ENCODE results near the gene PELI2.

The PELI2 gene

GRCh38 chr14:56300495-56300894 lies 182.3 kb downstream of the PELI2 start:
- no peak for DNase-seq (ENCODE audit: low read depth)

- no peak for DNase-seq (ENCODE audit: low read depth)
These were observed 186.2 kb downstream of the PELI2 start for GRCh38 chr14:56304456-56304855.

GRCh38 chr14:56309198-56309597 lies 191.0 kb downstream of the PELI2 start:
- no peak for DNase-seq (ENCODE audit: low read depth)

- DNase-seq (ENCODE audit: low read depth): no peak
These were observed 192.4 kb downstream of the PELI2 start for GRCh38 chr14:56310643-56311042.

- DNase-seq (ENCODE audit: low read depth): no peak
These were observed 195.6 kb downstream of the PELI2 start for GRCh38 chr14:56313789-56314188.

GRCh38 chr14:56318393-56319115 lies 200.3 kb downstream of the PELI2 start:
- no peak for DNase-seq (ENCODE audit: low read depth)

- no peak for DNase-seq (ENCODE audit: low read depth)
These were observed 203.7 kb downstream of the PELI2 start for GRCh38 chr14:56321861-56322260.

GRCh38 chr14:56322531-56322930 lies 204.3 kb downstream of the PELI2 start:
- DNase-seq (ENCODE audit: low read depth): no peak

- DNase-seq (ENCODE audit: low read depth): no peak
These were observed 206.2 kb downstream of the PELI2 start for GRCh38 chr14:56324454-56324853.

GRCh38 chr14:56324856-56325699 lies 206.9 kb downstream of the PELI2 start:
- DNase-seq (ENCODE audit: low read depth): no peak

- no peak for DNase-seq (ENCODE audit: low read depth)
These were observed 209.8 kb downstream of the PELI2 start for GRCh38 chr14:56328021-56328420.

- DNase-seq (ENCODE audit: low read depth): no peak
These were observed 213.5 kb downstream of the PELI2 start for GRCh38 chr14:56331592-56332216.

GRCh38 chr14:56333359-56334292 lies 215.4 kb downstream of the PELI2 start:
- no peak for DNase-seq (ENCODE audit: low read depth)

- DNase-seq (ENCODE audit: low read depth): no peak
These were observed 216.2 kb downstream of the PELI2 start for GRCh38 chr14:56334458-56334857.

- no peak for DNase-seq (ENCODE audit: low read depth)
These were observed 220.5 kb downstream of the PELI2 start for GRCh38 chr14:56338674-56339073.

- DNase-seq (ENCODE audit: low read depth): peak; percentile 40
These were observed 221.9 kb downstream of the PELI2 start for GRCh38 chr14:56339855-56340701.

- DNase-seq (ENCODE audit: low read depth): no peak
These were observed 222.7 kb downstream of the PELI2 start for GRCh38 chr14:56340932-56341331.

GRCh38 chr14:56341766-56342493 lies 223.7 kb downstream of the PELI2 start:
- DNase-seq (ENCODE audit: low read depth): no peak

GRCh38 chr14:56342494-56342942 lies 224.3 kb downstream of the PELI2 start:
- DNase-seq (ENCODE audit: low read depth): no peak

- no peak for DNase-seq (ENCODE audit: low read depth)
These were observed 231.7 kb downstream of the PELI2 start for GRCh38 chr14:56349960-56350359.
